ENCODE measurements around the gene LCN1.

The LCN1 gene

GRCh38 chr9:135574331-135574730, 53.1 kb downstream of the LCN1 start:
- DNase-seq = no peak

- no peak for DNase-seq
These were observed 53.7 kb downstream of the LCN1 start for GRCh38 chr9:135574943-135575342.
